Smooth muscle cell of trachea (primary cell): ENCODE results near the gene OR4N2. TPM values are rescaled to one million over a fixed set of nuclear protein-coding genes. Genes with fewer than 3 reads are reported as not detected.

Experiments
- total RNA-seq: library from RNA; depleted of rRNA; stranded (reverse); fragments of >200 nt; gene quantifications from 2 replicates; pipeline ENCODE4 v1.2.1, GENCODE V29; 2014

Gene OR4N2
- total RNA-seq, result 0.17 TPM in 1 of 2 replicates, not detected in the other

GRCh38 chr14:19803470-19803869 lies at the start of gene OR4N2:
Gene OR4N2 (plus strand): TSS chr14:19803770. CDS start chr14:19827449, 23,679 bp downstream.

GRCh38 chr14:19773204-19773603 lies 30.4 kb upstream of the OR4N2 start, which contains the start of gene OR4M1:
Gene OR4M1 (plus strand): TSS chr14:19773504. CDS start chr14:19780323, 6,819 bp downstream.

GRCh38 chr14:19874842-19875241 lies 71.3 kb downstream of the OR4N2 start, which contains the start of gene OR4K2:
Gene OR4K2 (plus strand): TSS chr14:19875142. CDS start chr14:19876268, 1,126 bp downstream.

Other genes starting within 250 kb of the OR4N2 start
- gene OR11H2, start 89.9 kb upstream of the OR4N2 start, total RNA-seq, result not detected in 2 replicates
- not detected in 2 replicates for gene OR4Q3, start 60.2 kb upstream of the OR4N2 start, total RNA-seq
- gene OR4M1, start 30.3 kb upstream of the OR4N2 start, total RNA-seq, result not detected in 2 replicates
- gene OR4K2, start 71.4 kb downstream of the OR4N2 start, total RNA-seq, result not detected in 2 replicates
- gene OR4K5, start 116.8 kb downstream of the OR4N2 start, total RNA-seq, result not detected in 2 replicates
- not detected in 2 replicates for gene OR4K1, start 127.1 kb downstream of the OR4N2 start, total RNA-seq
- gene OR4K15, start 171.8 kb downstream of the OR4N2 start, total RNA-seq, result not detected in 2 replicates
- not detected in 2 replicates for gene OR4Q2, start 198.4 kb downstream of the OR4N2 start, total RNA-seq
- gene OR4K14, start 215.5 kb downstream of the OR4N2 start, total RNA-seq, result not detected in 2 replicates
- not detected in 2 replicates for gene OR4K13, start 232.3 kb downstream of the OR4N2 start, total RNA-seq